SKM-1 (cell line): ENCODE results near the gene DNAH1.
"Not testable (repeated sequence)": the region's sequence is repeated elsewhere in the genome, so short reads cannot be mapped to it uniquely, and the experiment has no call there.

Source experiments
- DNase-seq: peaks from one replicate; lab custom pipeline; 2025; ENCODE audit not compliant: unreplicated experiment; lab: John Stamatoyannopoulos, UW

Gene DNAH1

DNA sequence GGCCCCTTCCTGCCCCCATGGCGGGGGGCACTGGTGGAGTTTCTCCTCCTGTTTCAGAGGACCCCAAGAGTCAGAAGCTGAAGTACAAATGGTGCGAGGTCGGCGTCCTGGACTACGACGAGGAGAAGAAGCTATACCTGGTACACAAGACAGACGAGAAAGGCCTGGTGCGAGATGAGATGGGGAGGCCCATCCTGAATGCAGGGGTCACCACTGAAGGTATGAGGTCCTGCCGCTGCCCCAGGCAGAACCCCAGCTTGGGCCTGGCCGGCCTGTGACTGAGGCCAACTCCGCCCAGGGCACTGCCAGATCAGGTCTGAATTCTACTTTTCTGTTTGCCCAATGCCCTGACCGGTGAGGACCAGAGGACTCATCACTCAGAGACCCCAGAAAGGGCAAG is 15.0 kb downstream of the DNAH1 start:
- DNase-seq = no peak

DNA sequence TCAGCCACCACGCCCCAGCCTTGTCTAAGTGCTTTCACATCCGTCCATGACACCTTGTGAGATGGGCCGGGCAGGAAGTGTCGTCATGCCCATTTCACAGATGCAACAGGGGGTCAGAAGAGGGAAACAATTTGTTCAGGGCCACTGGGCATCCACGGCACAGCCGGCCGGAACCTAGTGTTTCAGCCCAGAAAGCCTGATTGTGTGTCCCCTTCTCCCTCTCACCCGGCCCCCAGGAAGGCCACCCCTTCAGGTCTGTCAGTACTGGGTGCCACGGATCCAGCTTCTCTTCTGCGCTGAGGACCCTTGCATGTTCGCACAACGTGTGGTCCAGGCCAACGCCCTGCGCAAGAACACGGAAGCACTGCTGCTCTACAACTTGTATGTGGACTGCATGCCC is 15.8 kb downstream of the DNAH1 start:
- no peak for DNase-seq

DNA sequence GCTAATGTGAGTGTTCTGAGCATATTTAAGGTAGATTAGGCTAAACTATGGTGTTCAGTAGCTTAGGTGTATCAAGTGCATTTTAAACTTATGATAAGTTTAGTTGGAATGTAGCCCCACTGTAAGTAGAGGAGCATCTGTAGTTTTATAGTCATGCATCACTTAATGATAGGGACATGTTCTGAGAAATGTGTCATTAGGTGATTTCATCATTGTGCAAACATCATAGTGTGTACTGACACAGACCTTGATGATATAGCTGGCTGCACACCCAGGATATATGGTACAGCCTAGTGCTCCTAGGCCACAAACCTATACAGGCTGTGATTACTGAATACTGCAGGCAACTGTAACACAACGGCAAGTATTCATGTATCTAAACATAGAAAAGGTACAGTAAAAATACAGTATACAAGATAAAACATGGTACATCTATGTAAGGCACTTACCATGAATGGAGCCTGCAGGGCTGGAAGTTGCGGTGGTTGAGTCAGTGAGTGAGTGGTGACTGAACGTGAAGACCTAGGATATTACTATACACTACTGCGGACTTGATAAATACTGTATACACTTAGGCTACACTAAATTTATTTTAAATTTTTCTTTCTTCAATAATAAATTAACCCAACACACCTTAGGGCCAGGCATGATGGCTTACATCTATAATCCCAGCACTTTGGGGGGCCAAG is 17.9 kb downstream of the DNAH1 start:
- no peak for DNase-seq

DNA sequence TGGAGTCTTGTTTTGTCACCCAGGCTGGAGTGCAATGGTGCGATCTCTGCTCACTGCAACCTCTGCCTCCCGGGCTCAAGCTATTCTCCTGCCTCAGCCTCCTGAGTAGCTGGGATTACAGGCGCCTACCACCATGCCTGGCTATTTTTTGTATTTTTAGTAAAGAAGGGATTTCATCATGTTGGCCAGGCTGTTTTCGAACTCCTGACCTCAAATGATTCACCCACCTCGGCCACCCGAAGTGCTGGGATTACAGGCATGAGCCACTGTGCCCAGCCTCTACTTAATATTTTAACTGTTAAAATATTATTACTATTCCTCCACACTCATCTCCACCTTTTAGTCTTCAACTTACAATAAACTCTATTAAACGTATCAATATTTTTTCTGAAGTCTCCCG is 22.0 kb downstream of the DNAH1 start:
- not testable (repeated sequence) for DNase-seq

DNA sequence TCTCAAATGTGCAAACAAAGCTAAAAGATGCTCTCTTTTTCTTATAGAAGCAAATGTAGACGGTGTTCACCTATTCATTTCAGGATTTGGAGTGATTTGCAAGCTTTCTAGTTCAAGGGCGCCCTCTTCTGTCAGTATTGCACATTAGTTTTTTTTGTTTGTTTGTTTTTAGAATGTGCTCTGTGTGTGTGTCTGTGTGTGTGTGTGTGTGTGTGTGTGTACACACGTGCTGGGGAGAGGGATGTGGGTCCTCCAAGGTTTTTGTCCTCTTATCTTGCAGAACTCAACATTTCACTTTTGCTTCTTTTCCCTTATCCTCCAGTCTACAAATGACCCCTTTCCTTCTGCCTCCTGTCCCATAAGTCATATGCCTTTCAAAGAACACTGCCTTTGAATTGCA is 23.5 kb downstream of the DNAH1 start:
- DNase-seq = peak; percentile 62

DNA sequence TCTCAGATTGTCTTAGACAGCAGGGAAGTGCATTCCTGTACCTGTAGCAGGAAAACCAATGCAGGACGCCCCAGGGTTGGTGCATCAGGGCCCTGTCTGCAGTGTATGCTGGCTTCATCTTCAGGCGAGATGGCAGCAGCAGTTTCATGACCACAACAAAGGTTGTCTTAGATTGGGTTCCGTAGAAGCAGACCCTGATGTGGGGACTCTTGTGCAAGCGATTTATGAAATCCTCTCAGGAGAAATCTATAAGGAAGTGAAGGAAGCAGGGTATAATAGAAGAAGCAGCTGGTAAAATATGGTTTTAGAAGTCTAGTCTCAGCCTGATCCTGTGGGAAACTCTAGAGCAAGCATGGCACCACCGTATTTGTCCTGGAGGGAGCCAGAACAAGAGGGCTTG is 25.0 kb downstream of the DNAH1 start:
- DNase-seq = peak; percentile 82

DNA sequence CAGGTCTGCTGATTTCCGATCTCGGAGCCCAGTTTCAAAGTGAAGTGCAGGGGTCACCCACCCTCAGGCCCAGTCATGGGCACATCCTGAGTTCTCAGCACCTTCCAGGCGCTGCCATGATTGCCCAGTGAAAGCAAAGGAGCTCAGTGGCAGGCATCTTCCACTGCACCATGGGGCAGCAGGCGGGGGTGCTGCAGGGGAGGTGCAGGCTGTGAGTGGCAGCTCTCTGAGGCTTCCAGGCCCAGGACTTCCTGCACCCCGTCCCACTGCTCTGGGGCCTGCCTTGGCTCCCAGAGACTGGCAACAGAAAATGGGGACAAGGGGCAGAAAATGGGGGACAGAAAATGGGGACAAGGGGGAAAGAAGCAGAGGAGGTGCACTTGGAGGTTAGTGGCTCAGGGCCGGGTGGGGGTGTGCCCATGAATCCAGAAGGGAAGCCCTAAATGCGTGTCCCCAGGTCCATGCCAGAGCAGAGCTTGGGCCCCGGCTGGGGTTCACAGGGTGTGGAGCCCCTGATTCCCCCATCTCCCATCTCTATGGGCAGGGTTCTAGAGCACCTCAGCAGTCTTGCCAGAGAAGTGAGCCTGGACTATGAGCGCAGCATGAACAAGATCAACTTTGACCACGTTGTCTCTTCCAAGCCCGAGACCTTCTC is 28.0 kb downstream of the DNAH1 start:
- no peak for DNase-seq

DNA sequence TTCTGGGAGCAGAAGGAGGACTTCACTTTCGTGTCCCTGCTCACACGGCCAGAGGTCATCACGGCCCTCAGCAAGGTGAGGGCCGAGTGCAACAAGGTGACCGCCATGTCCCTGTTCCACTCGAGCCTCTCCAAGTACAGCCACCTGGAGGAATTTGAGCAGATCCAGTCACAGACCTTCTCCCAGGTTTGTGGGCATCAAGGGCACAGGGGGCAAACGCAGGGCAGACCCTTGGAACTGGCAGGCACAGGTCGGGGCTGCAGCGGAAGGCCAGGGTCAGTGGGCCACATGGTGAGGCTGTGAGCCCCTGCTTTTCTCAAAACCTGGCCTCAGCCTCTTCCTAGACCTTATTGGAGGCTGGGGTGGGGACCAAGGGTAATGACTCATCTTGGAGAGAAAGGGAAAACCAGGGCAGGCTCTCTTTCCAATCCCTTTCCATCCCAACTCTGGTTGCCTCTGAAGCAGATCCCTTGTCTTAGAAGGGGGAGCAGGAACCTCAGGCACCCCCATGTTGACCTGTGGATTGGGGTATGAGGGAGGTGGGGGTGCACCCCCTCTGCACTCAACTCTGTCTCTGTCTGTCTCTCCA is 29.5 kb downstream of the DNAH1 start:
- no peak for DNase-seq

DNA sequence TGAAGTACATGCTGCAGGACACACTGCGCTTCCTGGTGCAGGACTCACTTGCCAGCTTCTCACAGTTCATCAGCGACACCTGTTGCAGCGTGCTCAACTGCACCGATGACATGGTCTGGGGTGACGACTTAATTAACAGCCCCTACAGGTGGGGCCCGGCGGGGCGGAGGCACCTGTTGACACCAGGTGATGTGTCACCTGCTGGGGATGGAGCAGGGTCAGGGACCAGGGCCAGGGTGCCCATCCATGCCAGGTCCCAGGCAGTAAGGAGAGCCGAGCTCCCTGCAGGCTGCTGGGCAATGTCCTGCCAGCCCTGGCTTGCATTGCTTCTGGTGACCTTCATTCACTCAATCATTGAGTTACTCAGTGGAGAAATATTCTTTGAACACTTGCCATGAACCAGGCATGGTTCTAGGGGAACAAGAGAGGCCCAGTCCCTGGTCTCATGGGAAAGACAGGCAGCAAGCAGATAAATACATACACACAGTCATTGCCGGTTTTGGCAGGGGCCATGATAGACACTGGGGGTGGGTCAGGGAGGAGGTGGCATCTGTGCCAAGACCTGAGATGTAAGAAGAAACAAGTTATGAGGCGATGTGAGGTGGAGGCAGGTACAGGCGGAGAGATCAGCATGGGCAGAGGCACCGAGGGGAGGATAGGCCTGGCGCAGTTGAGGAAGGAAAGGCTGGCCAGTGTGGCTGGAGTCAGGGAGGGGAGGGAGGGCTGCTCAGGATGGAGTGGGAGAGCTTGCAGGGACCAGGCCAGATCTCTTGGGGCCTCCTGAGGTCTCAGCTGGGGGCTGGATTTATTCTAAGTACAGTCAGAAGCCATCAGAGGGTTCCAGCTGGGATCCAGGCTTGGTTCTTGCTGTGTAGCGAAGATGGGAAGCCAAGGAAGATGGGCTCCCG is 30.8 kb downstream of the DNAH1 start:
- DNase-seq = no peak

DNA sequence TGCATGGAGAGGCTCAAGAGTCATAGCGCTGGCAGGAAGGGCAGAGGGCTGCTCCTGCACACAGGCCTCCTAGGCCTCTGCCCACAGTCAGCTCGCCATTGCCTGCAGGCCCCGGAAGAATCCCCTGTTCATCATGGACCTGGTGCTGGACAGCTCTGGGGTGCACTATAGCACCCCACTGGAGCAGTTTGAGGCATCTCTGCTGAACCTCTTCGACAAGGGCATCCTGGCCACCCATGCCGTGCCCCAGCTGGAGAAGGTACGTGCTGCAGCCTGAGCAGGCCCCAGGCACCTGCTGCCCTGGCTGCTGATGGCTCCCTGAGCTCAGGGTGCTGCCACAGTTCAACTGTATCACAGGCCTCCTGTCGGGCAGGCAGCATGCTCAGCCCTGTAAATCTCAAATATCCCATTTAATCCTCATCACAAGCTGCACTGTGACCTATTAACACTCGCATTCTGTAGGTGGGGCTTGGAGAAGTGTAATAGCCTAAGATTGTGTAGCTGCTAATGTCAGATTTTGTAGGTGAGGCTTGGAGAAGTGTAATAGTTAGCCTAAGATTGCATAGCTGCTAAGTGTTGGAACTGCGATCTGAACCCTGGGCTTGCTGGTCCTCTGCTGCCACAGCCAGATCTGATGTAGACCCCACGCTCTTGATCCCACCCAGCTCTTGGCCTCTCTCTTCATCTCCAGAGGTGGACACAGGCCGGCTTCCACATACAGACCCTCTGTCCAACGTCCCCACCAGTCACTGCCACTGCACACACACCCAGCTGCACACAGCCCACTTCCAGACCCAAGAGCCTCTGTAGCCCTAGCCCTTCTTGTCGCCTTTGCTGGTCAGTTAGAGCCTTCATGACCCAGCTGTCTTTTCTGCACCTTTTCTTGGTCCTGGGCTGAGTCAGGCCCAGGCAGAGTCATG is 31.9 kb downstream of the DNAH1 start:
- no peak for DNase-seq

DNA sequence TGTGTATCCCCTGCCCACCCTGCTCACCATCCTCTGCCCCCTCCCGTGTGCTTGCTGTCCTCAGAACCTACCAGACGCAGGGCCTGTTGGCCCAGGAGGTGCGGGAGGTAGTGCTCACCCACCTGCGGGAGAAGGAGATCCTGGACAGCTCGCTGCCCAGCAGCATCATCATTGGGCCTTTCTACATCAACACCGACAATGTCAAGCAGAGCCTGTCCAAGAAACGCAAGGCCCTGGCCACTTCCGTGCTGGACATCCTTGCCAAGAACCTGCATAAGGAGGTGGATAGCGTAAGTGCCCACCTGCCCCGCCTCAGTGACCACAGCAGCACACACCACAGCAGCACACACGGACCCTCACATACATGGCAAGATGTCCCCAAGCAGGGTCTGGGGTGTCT is 33.0 kb downstream of the DNAH1 start:
- no peak for DNase-seq

DNA sequence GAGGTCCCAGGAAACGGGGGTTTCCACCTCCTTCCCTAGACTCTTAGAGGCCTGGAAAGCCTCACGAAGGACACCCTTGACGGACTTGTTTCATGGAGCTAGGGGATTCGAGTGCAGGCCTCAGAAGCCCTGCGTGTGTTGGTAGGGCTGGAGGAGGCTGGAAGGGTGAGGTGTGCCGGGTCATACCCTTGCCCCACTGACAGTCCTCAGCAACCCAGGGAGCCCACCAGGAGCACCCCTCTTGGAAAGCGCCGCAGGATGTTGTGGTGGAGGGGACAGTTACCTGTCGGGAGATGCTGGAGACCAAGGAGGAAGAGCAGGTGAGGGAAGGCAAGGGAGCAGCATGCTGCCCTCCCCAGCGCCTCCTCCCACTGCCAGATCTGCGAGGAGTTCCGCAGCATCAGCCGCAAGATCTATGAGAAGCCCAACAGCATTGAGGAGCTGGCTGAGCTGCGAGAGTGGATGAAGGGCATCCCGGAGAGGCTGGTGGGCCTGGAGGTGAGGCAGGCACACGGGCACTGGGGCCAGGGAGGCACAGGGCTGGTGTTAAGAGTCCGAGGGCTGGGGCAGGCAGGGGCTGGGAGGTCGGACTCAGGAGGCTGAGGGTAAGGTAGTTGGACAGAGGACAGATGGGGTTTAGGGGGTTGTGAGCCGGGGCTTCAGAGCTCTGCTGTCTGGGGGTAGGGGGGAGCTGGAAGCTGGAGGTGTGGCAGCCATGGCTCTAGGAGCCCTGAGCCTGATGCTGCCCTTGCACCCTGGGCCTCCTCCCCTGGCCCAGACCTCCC is 33.7 kb downstream of the DNAH1 start:
- no peak for DNase-seq

DNA sequence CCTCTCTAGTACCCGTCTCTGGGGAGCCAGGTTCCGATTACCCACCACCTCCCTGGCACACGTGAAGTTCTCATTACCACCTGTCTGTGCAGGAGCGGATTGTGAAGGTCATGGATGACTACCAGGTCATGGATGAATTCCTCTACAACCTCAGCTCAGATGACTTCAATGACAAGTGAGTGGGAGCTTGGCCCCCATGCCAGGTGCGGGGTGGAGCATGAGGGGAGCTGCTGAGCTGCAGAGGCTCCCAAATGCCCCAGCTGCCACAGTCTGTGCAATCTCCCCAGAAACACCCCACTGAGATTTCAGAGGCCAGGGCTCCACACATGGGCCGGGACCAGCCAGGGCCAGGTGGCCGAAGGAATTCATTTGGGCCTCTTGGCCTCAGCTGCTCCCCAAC is 34.3 kb downstream of the DNAH1 start:
- DNase-seq = no peak

DNA sequence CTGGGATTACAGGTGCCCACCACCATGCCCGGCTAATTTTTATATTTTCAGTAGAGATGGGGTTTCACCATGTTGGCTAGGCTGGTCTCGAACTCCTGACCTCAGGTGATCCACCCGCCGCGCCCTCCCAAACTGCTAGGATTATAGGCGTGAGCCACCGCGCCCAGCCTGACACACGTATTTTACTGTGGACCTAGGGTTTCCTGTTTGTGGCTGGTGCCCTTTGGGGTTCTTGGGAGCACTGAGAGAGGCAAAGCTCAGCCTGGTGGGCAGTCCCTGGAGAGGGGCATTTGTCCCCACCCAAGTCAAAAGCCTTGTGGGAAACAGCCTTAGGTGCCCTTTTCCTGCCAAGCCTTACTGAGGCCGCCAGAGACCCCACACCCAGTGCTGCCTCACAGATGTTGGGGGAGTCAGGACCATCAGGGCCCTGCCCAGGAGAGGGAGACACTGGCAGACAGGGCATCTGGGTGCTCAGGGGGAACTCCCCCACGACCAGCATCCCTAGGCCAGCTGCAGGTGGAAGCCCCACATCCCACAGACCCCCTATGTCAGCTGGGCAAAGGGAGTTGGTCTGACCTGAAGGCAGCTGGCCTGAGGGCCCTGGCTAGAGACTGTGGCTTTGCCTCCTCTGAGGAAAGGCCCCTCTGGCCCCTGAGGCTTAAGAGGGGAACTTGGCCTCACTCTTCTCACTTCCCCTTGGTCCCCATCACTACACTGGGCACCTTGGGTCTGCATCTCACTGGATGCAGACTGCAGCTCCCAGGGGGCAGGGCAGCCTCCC is 35.1 kb downstream of the DNAH1 start:
- DNase-seq = no peak

DNA sequence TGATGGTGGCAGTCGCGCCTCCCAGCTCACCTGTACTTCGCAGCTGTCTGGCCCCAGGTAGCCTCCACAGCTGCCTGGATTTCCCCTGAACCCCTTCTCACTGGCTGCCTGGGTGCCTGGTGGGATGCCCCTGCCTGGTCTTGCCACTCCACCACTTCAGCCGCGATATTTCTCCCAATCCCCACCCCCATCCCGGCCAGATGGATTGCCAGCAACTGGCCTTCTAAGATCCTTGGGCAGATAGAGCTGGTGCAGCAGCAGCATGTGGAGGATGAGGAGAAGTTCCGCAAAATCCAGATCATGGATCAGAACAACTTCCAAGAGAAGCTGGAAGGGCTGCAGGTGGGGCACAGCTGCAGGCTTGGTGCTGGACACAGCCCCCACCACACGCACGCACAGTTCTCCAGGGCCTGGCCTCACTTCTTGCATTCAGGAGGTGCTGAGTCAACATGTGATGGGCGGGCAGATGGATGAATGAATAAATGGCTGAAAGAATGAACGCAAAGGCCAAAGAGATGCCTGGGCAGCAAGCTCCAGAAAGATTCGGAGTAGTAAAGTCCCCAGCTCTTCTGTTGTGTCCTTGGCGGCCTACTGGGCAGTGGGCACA is 35.7 kb downstream of the DNAH1 start:
- DNase-seq = no peak

DNA sequence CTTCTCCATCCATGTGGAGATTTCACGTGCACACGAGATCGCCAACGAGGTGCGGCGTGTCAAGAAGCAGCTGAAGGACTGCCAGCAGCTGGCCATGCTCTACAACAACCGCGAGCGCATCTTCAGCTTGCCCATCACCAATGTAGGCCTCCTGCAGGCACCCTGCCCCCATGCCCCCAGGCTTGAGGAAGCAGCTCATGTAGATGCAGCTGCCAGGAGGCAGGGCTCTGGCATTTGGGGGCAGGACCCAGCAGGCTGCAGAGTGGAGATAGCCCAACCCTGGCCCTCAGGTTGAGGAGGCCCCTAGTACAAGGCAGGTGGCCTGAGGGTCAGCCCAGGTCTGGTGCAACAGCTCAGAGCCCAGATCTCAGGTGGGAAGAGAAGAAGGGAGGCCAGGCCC is 36.4 kb downstream of the DNAH1 start:
- no peak for DNase-seq

DNA sequence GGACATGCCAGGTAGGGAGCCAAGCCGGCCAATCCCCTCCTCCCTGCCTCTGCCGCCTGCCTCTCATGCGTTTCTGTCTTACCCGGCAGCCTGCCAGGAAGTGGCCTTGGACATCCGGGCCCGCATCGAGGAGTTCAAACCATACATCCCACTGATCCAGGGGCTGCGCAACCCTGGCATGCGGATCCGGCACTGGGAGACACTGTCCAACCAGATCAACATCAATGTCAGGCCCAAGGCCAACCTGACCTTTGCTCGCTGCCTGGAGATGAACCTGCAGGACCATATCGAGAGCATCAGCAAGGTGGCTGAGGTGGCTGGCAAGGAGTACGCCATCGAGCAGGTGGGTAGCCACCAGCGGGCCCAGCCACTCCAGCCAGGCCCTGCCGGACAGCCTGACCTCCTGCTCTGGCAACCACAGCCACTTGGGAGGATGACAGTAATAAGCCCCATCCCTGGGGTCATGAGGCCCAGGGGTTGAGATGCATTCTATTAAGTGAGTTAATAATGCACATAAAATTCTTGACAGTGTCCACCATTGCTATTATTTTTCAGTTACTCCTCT is 37.3 kb downstream of the DNAH1 start:
- no peak for DNase-seq

DNA sequence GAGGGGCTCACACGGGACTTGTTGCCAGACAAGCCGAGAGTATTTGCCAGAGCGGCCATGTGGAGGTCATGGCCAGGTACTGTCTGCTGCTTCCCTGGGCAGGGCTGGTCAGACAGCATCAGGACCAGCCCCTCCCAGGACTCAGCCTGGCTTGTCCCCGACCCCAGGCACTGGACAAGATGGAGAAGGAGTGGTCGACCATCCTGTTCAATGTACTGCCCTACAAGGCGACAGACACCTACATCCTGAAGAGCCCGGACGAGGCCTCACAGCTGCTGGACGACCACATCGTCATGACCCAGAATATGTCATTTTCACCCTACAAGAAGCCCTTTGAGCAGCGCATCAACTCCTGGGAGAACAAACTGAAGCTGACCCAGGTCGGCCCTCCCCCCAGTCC is 38.6 kb downstream of the DNAH1 start:
- no peak for DNase-seq
